ACC112 (cell line): ENCODE results near the gene TMEM217.

Source experiments
- H2AFZ ChIP-seq: fragments of 200-600 bp; sonication (generic); one replicate; pipeline ENCODE4 v1.6.0; 2017; ENCODE audit warnings: antibody characterized with exemption, low read length; ENCODE audit not compliant: unreplicated experiment
- H3K27ac ChIP-seq: fragments of 200-600 bp; sonication (generic); 2 replicates; pipeline ENCODE4 v1.5.1; 2014; ENCODE audit warnings: low read depth, mild to moderate bottlenecking, antibody characterized with exemption, low read length, moderate library complexity
- H3K27me3 ChIP-seq: fragments of 200-600 bp; sonication (generic); 2 replicates; pipeline ENCODE4 v1.6.1; 2014; ENCODE audit warnings: mild to moderate bottlenecking, antibody characterized with exemption, low read length, moderate library complexity, mixed read lengths; ENCODE audit not compliant: insufficient read depth
- H3K36me3 ChIP-seq: fragments of 200-600 bp; sonication (generic); 2 replicates; pipeline ENCODE4 v1.6.1; 2016; ENCODE audit warnings: mild to moderate bottlenecking, antibody characterized with exemption, low read length, moderate library complexity, mixed read lengths; ENCODE audit not compliant: insufficient read depth
- H3K4me1 ChIP-seq: fragments of 200-600 bp; sonication (generic); one replicate; pipeline ENCODE4 v1.6.1; 2016; ENCODE audit warnings: low read length, mixed read lengths; ENCODE audit not compliant: insufficient read depth, unreplicated experiment, control insufficient read depth
- H3K4me3 ChIP-seq: fragments of 200-600 bp; sonication (generic); 2 replicates; pipeline ENCODE4 v1.5.1; 2014; ENCODE audit warnings: mild to moderate bottlenecking, low read depth, low read length
- H3K79me2 ChIP-seq: fragments of 200-600 bp; sonication (generic); one replicate; pipeline ENCODE4 v1.6.0; 2016; ENCODE audit warnings: low read length; ENCODE audit not compliant: control insufficient read depth, unreplicated experiment, insufficient read depth

TMEM217 gene

GRCh38 chr6:37210313-37210968, 47.5 kb downstream of the TMEM217 start:
- Histone ChIP-seq H3K79me2 (no peaks in the 10 kb centered on the region), H3K36me3 (no peaks in the 10 kb centered on the region), H3K27me3 (no peaks in the 10 kb centered on the region), H3K4me1 (no peaks in the 10 kb centered on the region), H3K27ac (no peak overlapping the region), H2AFZ (peak overlapping the region; percentile 29), H3K4me3 (no peak overlapping the region)

DNA sequence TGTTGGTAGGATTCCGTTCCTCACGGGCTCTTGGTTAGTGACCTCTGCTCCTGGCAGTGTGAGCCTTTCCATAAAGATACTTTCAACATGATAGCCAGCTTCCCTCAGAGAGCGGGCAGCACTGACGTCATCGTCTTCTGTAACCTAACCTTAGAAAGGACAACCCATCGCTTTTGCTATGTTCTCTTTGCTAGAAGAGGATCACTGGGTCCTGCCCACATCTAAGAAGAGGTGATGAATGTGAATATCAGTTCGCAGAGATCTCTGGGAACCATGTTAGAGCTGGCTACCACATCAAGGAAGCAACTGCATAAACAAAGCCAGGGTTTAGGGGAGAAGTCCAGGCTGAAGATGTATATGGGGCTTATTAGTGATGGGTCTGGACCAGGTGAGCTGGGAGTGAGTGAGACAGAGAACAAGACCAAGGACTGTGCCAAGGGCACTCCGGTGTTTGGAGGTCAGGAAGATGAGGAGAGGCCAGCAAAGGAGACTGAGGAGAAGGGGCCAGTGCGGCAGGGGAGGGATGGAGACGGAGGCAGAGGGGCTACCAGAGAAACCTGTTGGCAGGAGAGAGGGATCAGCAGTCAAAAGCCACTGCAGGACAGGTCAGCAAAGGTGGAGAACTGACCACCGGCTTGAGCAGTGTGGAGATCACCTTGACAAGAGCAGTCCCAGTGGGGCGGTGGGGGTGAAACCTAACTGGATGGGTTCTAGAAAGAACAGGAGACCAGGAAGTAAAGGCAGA, 48.3 kb downstream of the TMEM217 start:
- Histone ChIP-seq H3K36me3 (no peaks in the 10 kb centered on the region), H3K4me3 (no peak overlapping the region), H3K27ac (no peak overlapping the region), H2AFZ (no peak overlapping the region), H3K27me3 (no peaks in the 10 kb centered on the region), H3K79me2 (no peaks in the 10 kb centered on the region), H3K4me1 (no peaks in the 10 kb centered on the region)

GRCh38 chr6:37208793-37209192, 49.2 kb downstream of the TMEM217 start:
- Histone ChIP-seq H3K79me2 (no peaks in the 10 kb centered on the region), H3K27ac (no peak overlapping the region), H2AFZ (no peak overlapping the region), H3K27me3 (no peaks in the 10 kb centered on the region), H3K36me3 (no peaks in the 10 kb centered on the region), H3K4me3 (no peak overlapping the region), H3K4me1 (no peaks in the 10 kb centered on the region)

GRCh38 chr6:37207903-37208456, 50.0 kb downstream of the TMEM217 start:
- Histone ChIP-seq H3K4me3 (no peak overlapping the region), H3K27me3 (no peaks in the 10 kb centered on the region), H3K79me2 (no peaks in the 10 kb centered on the region), H3K27ac (no peak overlapping the region), H3K36me3 (no peaks in the 10 kb centered on the region), H3K4me1 (no peaks in the 10 kb centered on the region), H2AFZ (no peak overlapping the region)

- H3K4me1 ChIP-seq = no peaks in the 10 kb centered on the region
Observed at GRCh38 chr6:37206622-37207021, 51.3 kb downstream of the TMEM217 start.

GRCh38 chr6:37205997-37206340, 52.0 kb downstream of the TMEM217 start:
- H3K4me1 ChIP-seq = no peaks in the 10 kb centered on the region
- H3K36me3 ChIP-seq = no peaks in the 10 kb centered on the region
- H3K27ac ChIP-seq = no peak overlapping the region
- no peak overlapping the region for H2AFZ ChIP-seq
- H3K27me3 ChIP-seq = no peaks in the 10 kb centered on the region
- H3K4me3 ChIP-seq = no peak overlapping the region
- no peaks in the 10 kb centered on the region for H3K79me2 ChIP-seq

More at GRCh38 chr6:37206622-37207021, 51.3 kb downstream of the TMEM217 start:
- H3K79me2 ChIP-seq = no peaks in the 10 kb centered on the region
- H2AFZ ChIP-seq = no peak overlapping the region
- H3K36me3 ChIP-seq = no peaks in the 10 kb centered on the region
- H3K27ac ChIP-seq = no peak overlapping the region
- H3K27me3 ChIP-seq = no peaks in the 10 kb centered on the region
- no peak overlapping the region for H3K4me3 ChIP-seq

- Histone ChIP-seq H3K79me2 (no peaks in the 10 kb centered on the region), H2AFZ (no peak overlapping the region), H3K27ac (no peak overlapping the region), H3K4me3 (no peak overlapping the region), H3K36me3 (no peaks in the 10 kb centered on the region), H3K4me1 (no peaks in the 10 kb centered on the region), H3K27me3 (no peaks in the 10 kb centered on the region)
Observed at GRCh38 chr6:37205175-37205996, 52.6 kb downstream of the TMEM217 start.

- H3K27me3 ChIP-seq = no peaks in the 10 kb centered on the region
- no peak overlapping the region for H3K4me3 ChIP-seq
- no peaks in the 10 kb centered on the region for H3K4me1 ChIP-seq
- no peaks in the 10 kb centered on the region for H3K36me3 ChIP-seq
- no peak overlapping the region for H3K27ac ChIP-seq
- H3K79me2 ChIP-seq = no peaks in the 10 kb centered on the region
- H2AFZ ChIP-seq = no peak overlapping the region
Observed at GRCh38 chr6:37204014-37204751, 53.8 kb downstream of the TMEM217 start.

- Histone ChIP-seq H3K4me1 (no peaks in the 10 kb centered on the region), H3K79me2 (no peaks in the 10 kb centered on the region), H3K27ac (no peak overlapping the region), H3K36me3 (no peaks in the 10 kb centered on the region), H3K4me3 (no peak overlapping the region), H3K27me3 (no peaks in the 10 kb centered on the region), H2AFZ (no peak overlapping the region)
Observed at GRCh38 chr6:37202788-37203491, 55.0 kb downstream of the TMEM217 start.

DNA sequence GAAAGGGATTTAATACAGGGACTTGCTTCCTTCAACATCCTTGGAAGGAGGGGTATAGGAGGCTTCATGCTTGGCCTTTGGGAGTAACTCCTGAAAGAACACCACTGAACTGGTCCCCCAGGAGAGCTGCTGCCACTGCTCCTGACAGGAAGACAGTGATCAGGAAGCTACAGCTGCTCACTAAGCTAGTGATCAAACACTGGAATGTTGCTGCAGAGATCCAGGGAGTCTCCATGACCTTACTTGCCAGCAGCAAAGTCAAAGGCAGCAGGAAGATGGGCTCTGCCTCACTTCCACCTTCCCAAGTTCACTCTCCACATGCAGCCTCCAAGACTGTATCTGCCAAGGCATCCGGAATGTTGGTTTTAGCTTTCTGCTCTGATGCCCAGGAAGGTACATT, 56.2 kb downstream of the TMEM217 start:
- no peaks in the 10 kb centered on the region for H3K4me1 ChIP-seq
- H3K79me2 ChIP-seq = no peaks in the 10 kb centered on the region
- no peak overlapping the region for H2AFZ ChIP-seq
- no peaks in the 10 kb centered on the region for H3K27me3 ChIP-seq
- no peak overlapping the region for H3K27ac ChIP-seq
- no peak overlapping the region for H3K4me3 ChIP-seq
- no peaks in the 10 kb centered on the region for H3K36me3 ChIP-seq
